ENCODE results near the gene SLC12A8.

GRCh38 chr3:125105116-125105515 is 107.4 kb downstream of the SLC12A8 start:
- TF ChIP-seq YY1 (IDR thresholded peaks at IDR 0.05; ENCODE audit: low read depth) (no peak), CEBPB (IDR thresholded peaks at IDR 0.05) (no peak), REST (IDR thresholded peaks at IDR 0.05; ENCODE audit: low read depth) (no peak), RAD21 (IDR thresholded peaks at IDR 0.05; ENCODE audit: low read depth) (no peak)

Data from Ishikawa (cell line).